Left renal cortex interstitium (tissue), 4 donors: ENCODE measurements around the gene RNF180. TPM values are rescaled to one million over a fixed set of nuclear protein-coding genes. Genes with fewer than 3 reads are reported as not detected.
"Not testable (repeated sequence)": the region's sequence is repeated elsewhere in the genome, so short reads cannot be mapped to it uniquely, and the experiment has no call there.

ENCODE experiments used
- DNase-seq, 4 donors: peaks; one replicate each; pipeline ENCODE4 v3.0.0-alpha.2; 2013; ENCODE audit warnings: low read depth in 4 of 4, low spot score in 2 of 4, missing footprints in 1 of 4
- polyA plus RNA-seq, 4 donors: library from polyadenylated mRNA; unstranded; fragments of 120-200 nt; gene quantifications; one replicate each; pipeline ENCODE4 v1.2.1, GENCODE V29; 2013; ENCODE audit not compliant: insufficient read length in 4 of 4

The RNF180 gene
- polyA plus RNA-seq, 4 donors: 9.4 to 11.6 (median 10.2) TPM

GRCh38 chr5:64340293-64340692 is 174.7 kb downstream of the RNF180 start:
- no peak for DNase-seq

DNA sequence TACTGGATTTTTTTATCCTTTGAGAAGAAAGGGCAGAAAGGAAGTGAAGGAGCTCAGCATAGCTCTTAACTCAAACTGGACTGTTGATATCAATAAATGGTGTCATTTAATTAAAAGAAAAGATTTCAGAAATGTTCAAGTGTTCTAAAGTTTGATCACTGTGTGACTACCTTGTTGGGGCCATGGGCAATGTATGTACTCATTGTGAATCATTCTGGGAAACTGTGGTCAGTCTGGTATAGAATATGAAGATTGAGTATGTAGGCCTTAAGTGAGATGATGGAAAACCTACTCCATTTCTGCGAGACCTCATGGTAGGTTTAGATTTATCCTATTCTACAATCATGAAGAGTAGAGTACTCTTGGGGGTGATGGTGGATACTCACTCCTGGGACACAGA is 175.7 kb downstream of the RNF180 start:
- no peak for DNase-seq

GRCh38 chr5:64344501-64344900 is 178.9 kb downstream of the RNF180 start:
- DNase-seq: no peak

DNA sequence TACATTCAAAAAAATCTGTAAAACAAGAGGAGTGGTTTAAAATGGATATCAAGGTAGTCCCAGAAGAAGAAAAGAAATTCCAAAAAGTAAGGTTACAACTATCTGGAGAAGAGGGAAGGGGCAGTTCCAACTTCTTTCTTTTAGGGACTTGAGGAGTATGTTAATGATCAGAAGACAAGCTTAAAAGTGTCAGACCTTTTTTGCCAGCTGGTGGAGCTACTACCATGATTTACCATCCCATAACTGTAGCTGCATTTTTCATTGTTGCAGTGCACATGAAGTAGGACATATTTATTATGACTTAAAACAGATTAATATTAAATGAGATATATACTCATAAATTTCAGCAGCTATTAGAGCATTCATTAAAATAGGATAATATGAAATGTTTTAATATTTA is 181.7 kb downstream of the RNF180 start:
- DNase-seq: no peak

- no peak for DNase-seq
Measured at GRCh38 chr5:64364426-64364825, 198.8 kb downstream of the RNF180 start.

DNA sequence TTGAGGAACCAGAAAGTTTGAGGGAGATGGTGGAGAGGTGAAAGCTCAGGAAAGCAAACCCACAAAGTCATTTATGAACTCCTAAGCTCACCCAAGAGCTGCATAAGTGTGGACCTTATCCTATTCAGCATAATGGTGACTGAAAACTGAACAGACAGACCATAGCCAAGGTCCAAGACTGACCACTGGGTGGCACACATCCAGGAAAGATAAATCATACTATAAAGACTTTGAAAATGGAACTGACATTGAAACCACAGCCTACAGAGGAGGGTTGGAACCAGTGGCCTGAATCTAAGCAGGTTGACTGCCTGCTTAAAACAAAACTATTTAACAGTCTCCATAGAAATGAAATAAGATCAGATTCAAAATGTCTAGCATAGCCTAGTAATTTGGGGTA is 219.1 kb downstream of the RNF180 start:
- peak in 1 of 4 donors; percentile 3 for DNase-seq

- DNase-seq: no peak
Measured at GRCh38 chr5:64397552-64397951, 231.9 kb downstream of the RNF180 start.

- DNase-seq: not testable (repeated sequence)
Measured at GRCh38 chr5:64398735-64399134, 233.1 kb downstream of the RNF180 start.

DNA sequence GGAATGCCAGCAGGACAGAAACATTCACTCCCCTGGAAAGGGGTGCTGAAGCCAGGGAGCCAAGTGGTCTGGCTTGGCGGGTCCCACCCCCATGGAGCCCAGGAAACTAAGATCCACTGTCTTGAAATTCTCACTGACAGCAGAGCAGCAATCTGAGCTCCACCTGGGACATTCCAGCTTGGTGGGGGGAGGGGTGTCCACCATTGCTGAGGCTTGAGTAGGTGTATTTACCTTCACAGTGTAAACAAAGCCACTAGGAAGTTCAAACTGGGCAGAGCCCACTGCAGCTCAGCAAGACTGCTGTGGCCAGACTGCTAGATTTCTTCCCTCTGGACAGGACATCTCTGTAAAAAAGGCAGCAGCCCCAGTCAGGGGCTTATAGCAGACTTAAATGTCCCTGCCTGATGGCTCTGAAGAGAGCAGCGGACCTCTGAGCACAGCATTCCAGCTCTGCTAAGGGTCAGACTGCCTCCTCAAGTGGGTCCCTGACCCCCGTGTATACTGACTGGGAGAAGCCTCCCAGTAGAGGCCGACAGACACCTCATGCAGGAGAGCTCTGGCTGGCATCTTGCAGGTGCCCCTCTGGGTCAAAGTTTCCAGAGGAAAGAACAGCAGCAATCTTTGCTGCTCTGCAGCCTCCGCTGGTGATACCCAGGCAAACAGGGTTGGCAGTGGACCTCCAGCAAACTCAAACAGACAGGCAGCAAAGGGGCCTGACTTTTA is 241.6 kb downstream of the RNF180 start:
- not testable (repeated sequence) for DNase-seq

- DNase-seq: no peak
Measured at GRCh38 chr5:64417390-64417789, 251.7 kb downstream of the RNF180 start.

DNA sequence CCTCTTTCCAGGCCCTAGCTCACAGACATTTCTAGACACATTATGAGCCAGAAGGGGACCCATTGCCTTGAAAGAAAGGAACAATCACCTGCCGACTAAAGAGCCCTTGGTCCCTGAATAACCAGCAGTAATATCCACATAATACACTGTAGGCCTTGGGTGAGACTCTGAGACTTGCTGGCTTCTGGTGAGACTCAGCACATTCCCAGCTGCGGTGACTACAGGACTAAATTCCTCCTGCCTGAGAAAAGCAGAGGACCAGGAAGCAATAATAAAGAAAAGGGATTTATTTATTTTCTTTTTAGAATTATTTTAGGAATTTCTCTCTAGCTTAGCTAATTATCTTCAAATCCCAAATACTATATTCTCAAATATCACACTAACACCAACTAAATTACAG is 252.4 kb downstream of the RNF180 start:
- no peak for DNase-seq

Other genes with a start within 250 kb of the RNF180 start
- gene HTR1A, start 203.4 kb upstream of the RNF180 start, polyA plus RNA-seq: not detected